ENCODE measurements around the gene APH1A.
"Not testable (repeated sequence)": the region's sequence is repeated elsewhere in the genome, so short reads cannot be mapped to it uniquely, and the experiment has no call there.

APH1A gene

GRCh38 chr1:150237746-150238145, 31.1 kb downstream of the APH1A start:
- Histone ChIP-seq H3K9ac (ENCODE audit: low read length) (no peak overlapping the region), H2AFZ (ENCODE audit: low read depth, low read length) (no peak overlapping the region), H3K4me1 (ENCODE audit: low read length) (peaks cover 18% of the 10 kb centered on the region), H3K36me3 (replicated peaks; ENCODE audit: low read depth, low read length) (no peaks in the 10 kb centered on the region), H3K4me3 (ENCODE audit: low read length) (no peak overlapping the region), H3K27me3 (ENCODE audit: low read depth, low read length) (no peaks in the 10 kb centered on the region), H4K20me1 (ENCODE audit: insufficient read depth, low read length) (peaks cover 11% of the 10 kb centered on the region), H3K9me3 (ENCODE audit: insufficient read depth, low read length) (no peaks in the 10 kb centered on the region), H3K4me2 (ENCODE audit: low read length) (no peak overlapping the region), H3K27ac (ENCODE audit: low read length) (no peak overlapping the region), H3K79me2 (ENCODE audit: low read length) (peaks cover 39% of the 10 kb centered on the region)
- TF ChIP-seq CTCF (IDR thresholded peaks at IDR 0.05; ENCODE audit: low read depth, low read length), result no peak
- TF ChIP-seq EZH2phosphoT487 (IDR thresholded peaks at IDR 0.05; ENCODE audit: low read depth), result no peak

- Histone ChIP-seq H4K20me1 (ENCODE audit: insufficient read depth, low read length) (peaks cover 13% of the 10 kb centered on the region), H3K4me1 (ENCODE audit: low read length) (peaks cover 21% of the 10 kb centered on the region), H3K4me3 (ENCODE audit: low read length) (peak overlapping the region; percentile 90), H3K4me2 (ENCODE audit: low read length) (peak overlapping the region; percentile 86), H3K79me2 (ENCODE audit: low read length) (peaks cover 44% of the 10 kb centered on the region), H3K9ac (ENCODE audit: low read length) (peak overlapping the region; percentile 83)
- not testable (repeated sequence) for H3K9me3 ChIP-seq (ENCODE audit: insufficient read depth, low read length); H3K36me3 ChIP-seq (replicated peaks; ENCODE audit: low read depth, low read length); H3K27me3 ChIP-seq (ENCODE audit: low read depth, low read length); H3K27ac ChIP-seq (ENCODE audit: low read length); H2AFZ ChIP-seq (ENCODE audit: low read depth, low read length)
Measured at GRCh38 chr1:150237176-150237575, 31.6 kb downstream of the APH1A start.

- Histone ChIP-seq H3K4me1 (ENCODE audit: low read length) (peaks cover 21% of the 10 kb centered on the region), H3K36me3 (replicated peaks; ENCODE audit: low read depth, low read length) (peaks cover 2% of the 10 kb centered on the region), H3K9me3 (ENCODE audit: insufficient read depth, low read length) (no peaks in the 10 kb centered on the region), H4K20me1 (ENCODE audit: insufficient read depth, low read length) (peaks cover 13% of the 10 kb centered on the region), H3K9ac (ENCODE audit: low read length) (peak overlapping the region; percentile 83), H3K4me2 (ENCODE audit: low read length) (peak overlapping the region; percentile 86), H3K79me2 (ENCODE audit: low read length) (peaks cover 50% of the 10 kb centered on the region), H3K4me3 (ENCODE audit: low read length) (peak overlapping the region; percentile 90), H3K27ac (ENCODE audit: low read length) (peak overlapping the region; percentile 85), H3K27me3 (ENCODE audit: low read depth, low read length) (no peaks in the 10 kb centered on the region), H2AFZ (ENCODE audit: low read depth, low read length) (peak overlapping the region; percentile 63; the same call in 1 of the 2 replicates)
- peak; percentile 27; the same call in 1 of the 2 replicates for TF ChIP-seq CTCF (IDR thresholded peaks at IDR 0.05; ENCODE audit: low read depth, low read length)
- no peak for TF ChIP-seq EZH2phosphoT487 (IDR thresholded peaks at IDR 0.05; ENCODE audit: low read depth)
Measured at GRCh38 chr1:150236614-150237100, 32.2 kb downstream of the APH1A start.

- Histone ChIP-seq H3K9ac (ENCODE audit: low read length) (peak within 1 kb of the TSS; percentile 99), H2AFZ (ENCODE audit: low read depth, low read length) (peak within 1 kb of the TSS; percentile 63; the same call in 1 of the 2 replicates), H3K4me3 (ENCODE audit: low read length) (peak within 1 kb of the TSS; percentile 90), H3K36me3 (replicated peaks; ENCODE audit: low read depth, low read length) (peaks cover 7% of the 10 kb centered on the region), H3K79me2 (ENCODE audit: low read length) (peaks cover 56% of the 10 kb centered on the region), H4K20me1 (ENCODE audit: insufficient read depth, low read length) (peaks cover 13% of the 10 kb centered on the region), H3K4me2 (ENCODE audit: low read length) (peak within 1 kb of the TSS; percentile 88), H3K27ac (ENCODE audit: low read length) (peak within 1 kb of the TSS; percentile 92), H3K9me3 (ENCODE audit: insufficient read depth, low read length) (no peaks in the 10 kb centered on the region), H3K4me1 (ENCODE audit: low read length) (peaks cover 21% of the 10 kb centered on the region), H3K27me3 (ENCODE audit: low read depth, low read length) (no peaks in the 10 kb centered on the region)
- TF ChIP-seq EZH2phosphoT487 (IDR thresholded peaks at IDR 0.05; ENCODE audit: low read depth) (no peak), CTCF (IDR thresholded peaks at IDR 0.05; ENCODE audit: low read depth, low read length) (no peak)
Measured at GRCh38 chr1:150235852-150236613, 32.8 kb downstream of the APH1A start, which contains the start of gene ANP32E. TSS of gene ANP32E (minus strand) at chr1:150236112. CDS start at chr1:150235786, 326 bp downstream.
